ENCODE results near the gene MXI1.

The MXI1 gene

GRCh38 chr10:110237894-110238480 is 30.6 kb downstream of the MXI1 start:
- no peaks in the 10 kb centered on the region for H3K4me1 ChIP-seq (ENCODE audit: control insufficient read depth, low read length)
- H3K9me3 ChIP-seq (ENCODE audit: control insufficient read depth, insufficient read depth, low read length): no peaks in the 10 kb centered on the region
- no peaks in the 10 kb centered on the region for H3K79me2 ChIP-seq (ENCODE audit: control insufficient read depth, low read length)
- H3F3A ChIP-seq (ENCODE audit: control insufficient read depth, insufficient read depth): no peaks in the 10 kb centered on the region
- H3K36me3 ChIP-seq (ENCODE audit: control insufficient read depth, low read length): no peaks in the 10 kb centered on the region
- no peak overlapping the region for H3K27ac ChIP-seq (ENCODE audit: low read depth, low read length)
- H3K4me2 ChIP-seq (ENCODE audit: low read length): no peak overlapping the region
- no peak overlapping the region for H3K4me3 ChIP-seq (ENCODE audit: low read length)
- TF ChIP-seq EZH2phosphoT487 (IDR thresholded peaks at IDR 0.05; ENCODE audit: borderline replicate concordance, low read length): no peak
- TF ChIP-seq, protein P1, sequence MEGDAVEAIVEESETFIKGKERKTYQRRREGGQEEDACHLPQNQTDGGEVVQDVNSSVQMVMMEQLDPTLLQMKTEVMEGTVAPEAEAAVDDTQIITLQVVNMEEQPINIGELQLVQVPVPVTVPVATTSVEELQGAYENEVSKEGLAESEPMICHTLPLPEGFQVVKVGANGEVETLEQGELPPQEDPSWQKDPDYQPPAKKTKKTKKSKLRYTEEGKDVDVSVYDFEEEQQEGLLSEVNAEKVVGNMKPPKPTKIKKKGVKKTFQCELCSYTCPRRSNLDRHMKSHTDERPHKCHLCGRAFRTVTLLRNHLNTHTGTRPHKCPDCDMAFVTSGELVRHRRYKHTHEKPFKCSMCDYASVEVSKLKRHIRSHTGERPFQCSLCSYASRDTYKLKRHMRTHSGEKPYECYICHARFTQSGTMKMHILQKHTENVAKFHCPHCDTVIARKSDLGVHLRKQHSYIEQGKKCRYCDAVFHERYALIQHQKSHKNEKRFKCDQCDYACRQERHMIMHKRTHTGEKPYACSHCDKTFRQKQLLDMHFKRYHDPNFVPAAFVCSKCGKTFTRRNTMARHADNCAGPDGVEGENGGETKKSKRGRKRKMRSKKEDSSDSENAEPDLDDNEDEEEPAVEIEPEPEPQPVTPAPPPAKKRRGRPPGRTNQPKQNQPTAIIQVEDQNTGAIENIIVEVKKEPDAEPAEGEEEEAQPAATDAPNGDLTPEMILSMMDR (IDR thresholded peaks at IDR 0.05; ENCODE audit: low read depth, low read length, poor library complexity, severe bottlenecking): no peak
- H3K9me2 ChIP-seq (replicated peaks; ENCODE audit: control insufficient read depth, low read length): no peaks in the 10 kb centered on the region
- no peaks in the 10 kb centered on the region for H4K20me1 ChIP-seq (ENCODE audit: control insufficient read depth, insufficient read depth, low read depth, low read length)
- H3K27me3 ChIP-seq (ENCODE audit: control insufficient read depth, low read length): no peaks in the 10 kb centered on the region

DNA sequence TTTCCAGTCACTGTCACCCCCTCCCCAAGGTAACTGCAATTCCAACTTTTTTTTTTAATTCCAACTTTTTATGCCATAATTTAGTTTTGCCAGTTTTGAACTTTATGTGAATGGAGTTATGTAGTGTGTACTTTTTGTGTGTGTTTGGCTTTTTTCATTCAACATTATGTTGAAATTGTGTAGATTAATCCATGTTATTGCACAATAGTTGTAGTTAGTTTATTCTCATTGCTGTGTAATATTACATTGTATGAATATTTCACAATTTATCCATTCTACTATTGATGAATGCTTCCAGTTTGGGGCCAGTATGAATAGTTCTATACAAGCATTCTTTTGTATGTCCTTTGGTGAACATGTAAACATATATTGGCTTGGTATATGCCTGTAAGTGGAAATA is 32.5 kb downstream of the MXI1 start:
- no peak for TF ChIP-seq EZH2phosphoT487 (IDR thresholded peaks at IDR 0.05; ENCODE audit: borderline replicate concordance, low read length)
- TF ChIP-seq, protein P1 (IDR thresholded peaks at IDR 0.05; ENCODE audit: low read depth, low read length, poor library complexity, severe bottlenecking): no peak
- no peaks in the 10 kb centered on the region for H3K27me3 ChIP-seq (ENCODE audit: control insufficient read depth, low read length)
- H3K4me3 ChIP-seq (ENCODE audit: low read length): no peak overlapping the region
- H3K4me1 ChIP-seq (ENCODE audit: control insufficient read depth, low read length): no peaks in the 10 kb centered on the region
- H3K36me3 ChIP-seq (ENCODE audit: control insufficient read depth, low read length): no peaks in the 10 kb centered on the region
- no peak overlapping the region for H3K27ac ChIP-seq (ENCODE audit: low read depth, low read length)
- H4K20me1 ChIP-seq (ENCODE audit: control insufficient read depth, insufficient read depth, low read depth, low read length): no peaks in the 10 kb centered on the region
- no peak overlapping the region for H3K4me2 ChIP-seq (ENCODE audit: low read length)
- no peaks in the 10 kb centered on the region for H3K79me2 ChIP-seq (ENCODE audit: control insufficient read depth, low read length)
- H3K9me2 ChIP-seq (replicated peaks; ENCODE audit: control insufficient read depth, low read length): no peaks in the 10 kb centered on the region
- no peaks in the 10 kb centered on the region for H3K9me3 ChIP-seq (ENCODE audit: control insufficient read depth, insufficient read depth, low read length)
- H3F3A ChIP-seq (ENCODE audit: control insufficient read depth, insufficient read depth): no peaks in the 10 kb centered on the region

DNA sequence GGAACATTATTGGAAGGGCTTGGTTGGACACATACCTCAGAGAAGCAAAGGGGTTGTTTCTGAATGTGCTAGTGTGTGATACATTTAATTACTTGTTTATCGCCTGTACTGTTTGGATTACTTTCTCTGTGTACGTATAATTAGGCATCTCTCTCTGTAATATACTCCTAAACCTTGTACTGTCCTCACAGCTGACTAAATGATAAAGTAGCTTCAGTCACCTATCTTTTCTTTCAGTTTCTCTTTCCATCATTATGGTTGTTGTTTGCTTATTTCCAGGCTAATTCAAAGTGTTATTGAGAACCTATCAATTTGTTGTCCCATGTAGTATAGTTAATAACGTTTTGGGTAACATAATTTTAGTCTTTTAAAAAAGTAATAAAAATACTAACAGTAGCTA is 34.0 kb downstream of the MXI1 start:
- no peaks in the 10 kb centered on the region for H3K27me3 ChIP-seq (ENCODE audit: control insufficient read depth, low read length)
- H3K9me2 ChIP-seq (replicated peaks; ENCODE audit: control insufficient read depth, low read length): no peaks in the 10 kb centered on the region
- H3K36me3 ChIP-seq (ENCODE audit: control insufficient read depth, low read length): 0 out of 2 replicates have a peak, but pooled peaks cover 3% of the 10 kb centered on the region
- H4K20me1 ChIP-seq (ENCODE audit: control insufficient read depth, insufficient read depth, low read depth, low read length): no peaks in the 10 kb centered on the region
- no peak overlapping the region for H3K4me2 ChIP-seq (ENCODE audit: low read length)
- H3K4me1 ChIP-seq (ENCODE audit: control insufficient read depth, low read length): no peaks in the 10 kb centered on the region
- TF ChIP-seq, protein P1 (IDR thresholded peaks at IDR 0.05; ENCODE audit: low read depth, low read length, poor library complexity, severe bottlenecking): no peak
- no peak for TF ChIP-seq EZH2phosphoT487 (IDR thresholded peaks at IDR 0.05; ENCODE audit: borderline replicate concordance, low read length)
- H3K9me3 ChIP-seq (ENCODE audit: control insufficient read depth, insufficient read depth, low read length): no peaks in the 10 kb centered on the region
- no peaks in the 10 kb centered on the region for H3K79me2 ChIP-seq (ENCODE audit: control insufficient read depth, low read length)
- no peaks in the 10 kb centered on the region for H3F3A ChIP-seq (ENCODE audit: control insufficient read depth, insufficient read depth)
- H3K4me3 ChIP-seq (ENCODE audit: low read length): no peak overlapping the region
- H3K27ac ChIP-seq (ENCODE audit: low read depth, low read length): no peak overlapping the region
